ENCODE measurements around the gene RGS3. TPM values are rescaled to one million over a fixed set of nuclear protein-coding genes. Genes with fewer than 3 reads are reported as not detected.
A peak's percentile ranks its signal among the peaks of the same experiment; 100 is the strongest.

Gene RGS3
- total and polyA plus RNA-seq, 2 of the 13 experiments (the other 11 are each of a cell fraction or from before 2014, with no cell fraction given): 17.1 to 28.8 TPM

- TF ChIP-seq, protein P1, sequence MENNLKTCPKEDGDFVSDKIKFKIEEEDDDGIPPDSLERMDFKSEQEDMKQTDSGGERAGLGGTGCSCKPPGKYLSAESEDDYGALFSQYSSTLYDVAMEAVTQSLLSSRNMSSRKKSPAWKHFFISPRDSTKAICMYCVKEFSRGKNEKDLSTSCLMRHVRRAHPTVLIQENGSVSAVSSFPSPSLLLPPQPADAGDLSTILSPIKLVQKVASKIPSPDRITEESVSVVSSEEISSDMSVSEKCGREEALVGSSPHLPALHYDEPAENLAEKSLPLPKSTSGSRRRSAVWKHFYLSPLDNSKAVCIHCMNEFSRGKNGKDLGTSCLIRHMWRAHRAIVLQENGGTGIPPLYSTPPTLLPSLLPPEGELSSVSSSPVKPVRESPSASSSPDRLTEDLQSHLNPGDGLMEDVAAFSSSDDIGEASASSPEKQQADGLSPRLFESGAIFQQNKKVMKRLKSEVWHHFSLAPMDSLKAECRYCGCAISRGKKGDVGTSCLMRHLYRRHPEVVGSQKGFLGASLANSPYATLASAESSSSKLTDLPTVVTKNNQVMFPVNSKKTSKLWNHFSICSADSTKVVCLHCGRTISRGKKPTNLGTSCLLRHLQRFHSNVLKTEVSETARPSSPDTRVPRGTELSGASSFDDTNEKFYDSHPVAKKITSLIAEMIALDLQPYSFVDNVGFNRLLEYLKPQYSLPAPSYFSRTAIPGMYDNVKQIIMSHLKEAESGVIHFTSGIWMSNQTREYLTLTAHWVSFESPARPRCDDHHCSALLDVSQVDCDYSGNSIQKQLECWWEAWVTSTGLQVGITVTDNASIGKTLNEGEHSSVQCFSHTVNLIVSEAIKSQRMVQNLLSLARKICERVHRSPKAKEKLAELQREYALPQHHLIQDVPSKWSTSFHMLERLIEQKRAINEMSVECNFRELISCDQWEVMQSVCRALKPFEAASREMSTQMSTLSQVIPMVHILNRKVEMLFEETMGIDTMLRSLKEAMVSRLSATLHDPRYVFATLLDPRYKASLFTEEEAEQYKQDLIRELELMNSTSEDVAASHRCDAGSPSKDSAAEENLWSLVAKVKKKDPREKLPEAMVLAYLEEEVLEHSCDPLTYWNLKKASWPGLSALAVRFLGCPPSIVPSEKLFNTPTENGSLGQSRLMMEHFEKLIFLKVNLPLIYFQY (CRISPR knock-in tag; IDR thresholded peaks at IDR 0.05; ENCODE audit: borderline replicate concordance): no peak
- TF ChIP-seq BRCA1 (CRISPR knock-in tag; IDR thresholded peaks at IDR 0.05) (0 out of 2 replicates have a peak, but pooled peaks have one; percentile 36), ZSCAN29 (CRISPR knock-in tag; conservative IDR thresholded peaks at IDR 0.05) (no peak), KLF12 (CRISPR knock-in tag; IDR thresholded peaks at IDR 0.05; ENCODE audit: borderline replicate concordance) (0 out of 2 replicates have a peak, but pooled peaks have one; percentile 50), ZNF598 (CRISPR knock-in tag; IDR thresholded peaks at IDR 0.05; ENCODE audit: borderline replicate concordance) (no peak), ZNF768 (CRISPR knock-in tag; IDR thresholded peaks at IDR 0.05) (peak; percentile 95), NR2F6 (IDR thresholded peaks at IDR 0.05) (0 out of 2 replicates have a peak, but pooled peaks have one; percentile 17), NR2F6 (CRISPR knock-in tag; IDR thresholded peaks at IDR 0.05) (0 out of 2 replicates have a peak, but pooled peaks have one; percentile 11), GMEB1 (CRISPR knock-in tag; IDR thresholded peaks at IDR 0.05; ENCODE audit: borderline replicate concordance) (no peak), ZNF317 (CRISPR knock-in tag; IDR thresholded peaks at IDR 0.05) (no peak), SALL1 (CRISPR knock-in tag; IDR thresholded peaks at IDR 0.05) (peak; percentile 59), ZBTB38 (CRISPR knock-in tag; IDR thresholded peaks at IDR 0.05) (peak; percentile 55; the same call in 1 of the 2 replicates), SATB2 (CRISPR knock-in tag; IDR thresholded peaks at IDR 0.05) (0 out of 2 replicates have a peak, but pooled peaks have one; percentile 45), ZNF557 (CRISPR knock-in tag; IDR thresholded peaks at IDR 0.05) (peak; percentile 9; the same call in 1 of the 2 replicates), ZMYM3 (CRISPR knock-in tag; IDR thresholded peaks at IDR 0.05) (peak; percentile 44; the same call in 1 of the 2 replicates), YEATS4 (CRISPR knock-in tag; IDR thresholded peaks at IDR 0.05; ENCODE audit: borderline replicate concordance) (peak; percentile 38; the same call in 1 of the 2 replicates), KDM5B (CRISPR knock-in tag; IDR thresholded peaks at IDR 0.05; ENCODE audit: borderline replicate concordance) (peak; percentile 55; the same call in 1 of the 2 replicates), ZNF772 (CRISPR knock-in tag; IDR thresholded peaks at IDR 0.05) (0 out of 2 replicates have a peak, but pooled peaks have one; percentile 17)
- TF ChIP-seq, protein P2, sequence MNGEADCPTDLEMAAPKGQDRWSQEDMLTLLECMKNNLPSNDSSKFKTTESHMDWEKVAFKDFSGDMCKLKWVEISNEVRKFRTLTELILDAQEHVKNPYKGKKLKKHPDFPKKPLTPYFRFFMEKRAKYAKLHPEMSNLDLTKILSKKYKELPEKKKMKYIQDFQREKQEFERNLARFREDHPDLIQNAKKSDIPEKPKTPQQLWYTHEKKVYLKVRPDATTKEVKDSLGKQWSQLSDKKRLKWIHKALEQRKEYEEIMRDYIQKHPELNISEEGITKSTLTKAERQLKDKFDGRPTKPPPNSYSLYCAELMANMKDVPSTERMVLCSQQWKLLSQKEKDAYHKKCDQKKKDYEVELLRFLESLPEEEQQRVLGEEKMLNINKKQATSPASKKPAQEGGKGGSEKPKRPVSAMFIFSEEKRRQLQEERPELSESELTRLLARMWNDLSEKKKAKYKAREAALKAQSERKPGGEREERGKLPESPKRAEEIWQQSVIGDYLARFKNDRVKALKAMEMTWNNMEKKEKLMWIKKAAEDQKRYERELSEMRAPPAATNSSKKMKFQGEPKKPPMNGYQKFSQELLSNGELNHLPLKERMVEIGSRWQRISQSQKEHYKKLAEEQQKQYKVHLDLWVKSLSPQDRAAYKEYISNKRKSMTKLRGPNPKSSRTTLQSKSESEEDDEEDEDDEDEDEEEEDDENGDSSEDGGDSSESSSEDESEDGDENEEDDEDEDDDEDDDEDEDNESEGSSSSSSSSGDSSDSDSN (CRISPR knock-in tag; IDR thresholded peaks at IDR 0.05): 0 out of 2 replicates have a peak, but pooled peaks have one; percentile 33
Measured at GRCh38 chr9:113633782-113634595, 170.5 kb downstream of the RGS3 start (continued).
